Measurements from ENCODE around the gene PRC1. TPM values are rescaled to one million over a fixed set of nuclear protein-coding genes. Genes with fewer than 3 reads are reported as not detected.

PRC1 gene
- total RNA-seq, 1 experiment from 2014 or later: 75.7 TPM

GRCh38 chr15:90990446-90990845, 3.9 kb downstream of the PRC1 start:
- H2AK5ac ChIP-seq (ENCODE audit: insufficient read length, low read length): no peak overlapping the region
- H2BK20ac ChIP-seq (ENCODE audit: low read depth, low read length, poor library complexity, severe bottlenecking): no peak overlapping the region
- Mint-ChIP-seq H3K4me3 (no peak overlapping the region), H3K9me3 (peaks cover 0 to 2% of the 10 kb centered on the region in 2 experiments; a peak in 2 of 5 replicates), H3K27ac (no peak overlapping the region), H3K4me1 (peaks cover 28 to 33% of the 10 kb centered on the region in 2 experiments), H3K27me3 (ENCODE audit: low read depth) (peaks cover 3% of the 10 kb centered on the region; the same call in 1 of the 2 replicates), H3K36me3 (ENCODE audit: insufficient read depth in 1 of 3, low read depth in 3 of 3) (peaks cover 3 to 7% (median 4%) of the 10 kb centered on the region in 3 experiments; a peak in 5 of 7 replicates)
- H3K79me2 ChIP-seq (ENCODE audit: insufficient read depth, low read length): peaks cover 59% of the 10 kb centered on the region
- H3T11ph ChIP-seq (ENCODE audit: low read length): no peak overlapping the region
- H2BK120ac ChIP-seq (ENCODE audit: low read depth, low read length, poor library complexity, severe bottlenecking): no peak overlapping the region
- H4K91ac ChIP-seq (ENCODE audit: insufficient read length, low read depth, low read length): no peak overlapping the region
- TF ChIP-seq CTCF (conservative IDR thresholded peaks at IDR 0.05): no peak
- no peak overlapping the region for H2BK15ac ChIP-seq (ENCODE audit: low read depth, low read length)
- H4K8ac ChIP-seq (replicated peaks; ENCODE audit: insufficient read length, low read depth, low read length): no peak overlapping the region
- no peak overlapping the region for H4K5ac ChIP-seq (ENCODE audit: insufficient read length, low read depth, low read length)
- no peak overlapping the region for H3K4me2 ChIP-seq (ENCODE audit: insufficient read depth, insufficient read length, low read length)
- H2AFZ ChIP-seq (ENCODE audit: low read length): no peak overlapping the region
- no peaks in the 10 kb centered on the region for H3K27me3 ChIP-seq (ENCODE audit: insufficient read depth, low read length)
- H3K9me3 ChIP-seq (ENCODE audit: control insufficient read depth, low read depth, low read length): no peaks in the 10 kb centered on the region
- no peak overlapping the region for H3K9ac ChIP-seq (ENCODE audit: extremely low read depth, insufficient read length, low read length)
- H3K4me1 ChIP-seq (ENCODE audit: insufficient read depth, low read length): no peaks in the 10 kb centered on the region
- no peak overlapping the region for H3K4ac ChIP-seq (ENCODE audit: low read depth, low read length)
- no peak overlapping the region for H3K56ac ChIP-seq (ENCODE audit: insufficient read length, low read depth, low read length)
- no peaks in the 10 kb centered on the region for H4K20me1 ChIP-seq (ENCODE audit: control insufficient read depth, insufficient read depth, insufficient read length)
- H3K18ac ChIP-seq (ENCODE audit: insufficient read length, low read depth, low read length): no peak overlapping the region
- peaks cover 3% of the 10 kb centered on the region for H3K23me2 ChIP-seq (ENCODE audit: insufficient read length, low read depth, low read length, poor library complexity, severe bottlenecking)
- H2BK5ac ChIP-seq (ENCODE audit: insufficient read length, low read length): no peak overlapping the region
- no peak for DNase-seq
- H3K23ac ChIP-seq (ENCODE audit: insufficient read length, low read depth, low read length): no peak overlapping the region
- H3K79me1 ChIP-seq (ENCODE audit: insufficient read depth, low read depth, low read length, poor library complexity, severe bottlenecking): peaks cover 17% of the 10 kb centered on the region
- H3K27ac ChIP-seq (ENCODE audit: insufficient read length, low read depth, low read length): no peak overlapping the region
- no CpG with 5 or more reads among the region's 4 CpGs for WGBS (ENCODE audit: extremely low coverage, insufficient read length, low lambda C conversion rate)
- no peak overlapping the region for H2BK12ac ChIP-seq (ENCODE audit: insufficient read length, low read depth, low read length)
- no peak overlapping the region for H3K14ac ChIP-seq (ENCODE audit: insufficient read depth, low read length)

Data from H9 (cell line).